Measurements from ENCODE around the gene ANO1.

- no peak for TF ChIP-seq POLR2A (IDR thresholded peaks at IDR 0.05; ENCODE audit: borderline replicate concordance, extremely low read depth, insufficient read depth, insufficient read length)
- TF ChIP-seq EZH2 (IDR thresholded peaks at IDR 0.05) = no peak
- peak; percentile 70 for TF ChIP-seq RAD21 (IDR thresholded peaks at IDR 0.05; ENCODE audit: low read depth)
- peak in 2 of 3 experiments; percentile 11 to 41; a peak in 1 of 6 replicates for TF ChIP-seq CTCF (IDR thresholded peaks at IDR 0.05 in 2 of 3, conservative IDR thresholded peaks at IDR 0.05 in 1 of 3; ENCODE audit: borderline replicate concordance in 1 of 3, insufficient read depth in 1 of 3, low read depth in 2 of 3, low read length in 2 of 3)
- TF ChIP-seq, protein P1, sequence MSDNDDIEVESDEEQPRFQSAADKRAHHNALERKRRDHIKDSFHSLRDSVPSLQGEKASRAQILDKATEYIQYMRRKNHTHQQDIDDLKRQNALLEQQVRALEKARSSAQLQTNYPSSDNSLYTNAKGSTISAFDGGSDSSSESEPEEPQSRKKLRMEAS (IDR thresholded peaks at IDR 0.05) = peak; percentile 76
- no peak for TF ChIP-seq EZH2phosphoT487 (IDR thresholded peaks at IDR 0.05; ENCODE audit: borderline replicate concordance)
- no peak for TF ChIP-seq POLR2AphosphoS5 (IDR thresholded peaks at IDR 0.05; ENCODE audit: low read depth, low read length)
- TF ChIP-seq YY1 (IDR thresholded peaks at IDR 0.05; ENCODE audit: extremely low read depth, insufficient replicate concordance, low read depth, low read length) = no peak
- TF ChIP-seq ZNF274 (IDR thresholded peaks at IDR 0.05; ENCODE audit: low read depth, low read length) = no peak
- no peak for TF ChIP-seq SRF (IDR thresholded peaks at IDR 0.05; ENCODE audit: low read depth)
These were observed 50.4 kb downstream of the ANO1 start for GRCh38 chr11:70128435-70128906.

Data from HCT116 (cell line).